Glomerular visceral epithelial cell (primary cell): ENCODE data around the gene SEH1L.
A peak's percentile ranks its signal among the peaks of the same experiment; 100 is the strongest.
"Not testable (repeated sequence)": the region's sequence is repeated elsewhere in the genome, so short reads cannot be mapped to it uniquely, and the experiment has no call there.

ENCODE experiments used
- DNase-seq: peaks from one replicate; pipeline ENCODE4 v3.0.0-alpha.2; 2016; ENCODE audit errors: extremely low spot score

SEH1L gene

DNA sequence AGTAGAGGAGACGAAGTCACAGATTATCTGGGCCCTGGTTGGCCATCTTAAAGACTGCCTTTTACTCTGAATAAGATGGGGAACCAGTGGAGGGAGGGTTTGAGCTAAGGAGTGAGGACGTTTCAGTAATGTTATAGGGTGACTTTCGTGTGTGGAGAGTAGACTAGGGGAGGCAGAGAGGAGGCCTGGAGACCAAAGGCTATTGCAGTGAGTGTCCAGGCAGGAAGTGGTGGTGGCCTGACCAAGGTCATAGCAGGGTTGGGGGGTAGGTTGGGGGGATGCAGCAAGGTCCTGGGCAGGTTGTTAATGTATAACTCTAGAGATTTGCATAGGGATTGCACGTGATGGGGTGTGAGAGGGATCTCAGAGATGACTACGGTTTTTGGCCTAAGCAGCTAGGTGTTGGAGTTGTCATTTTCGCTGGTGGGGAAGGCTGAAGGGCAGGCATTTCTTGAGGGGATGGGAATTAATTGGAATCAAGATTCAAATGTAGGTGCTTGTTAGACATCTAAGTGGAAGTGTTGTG lies 48.2 kb downstream of the SEH1L start:
- no peak for DNase-seq

DNA sequence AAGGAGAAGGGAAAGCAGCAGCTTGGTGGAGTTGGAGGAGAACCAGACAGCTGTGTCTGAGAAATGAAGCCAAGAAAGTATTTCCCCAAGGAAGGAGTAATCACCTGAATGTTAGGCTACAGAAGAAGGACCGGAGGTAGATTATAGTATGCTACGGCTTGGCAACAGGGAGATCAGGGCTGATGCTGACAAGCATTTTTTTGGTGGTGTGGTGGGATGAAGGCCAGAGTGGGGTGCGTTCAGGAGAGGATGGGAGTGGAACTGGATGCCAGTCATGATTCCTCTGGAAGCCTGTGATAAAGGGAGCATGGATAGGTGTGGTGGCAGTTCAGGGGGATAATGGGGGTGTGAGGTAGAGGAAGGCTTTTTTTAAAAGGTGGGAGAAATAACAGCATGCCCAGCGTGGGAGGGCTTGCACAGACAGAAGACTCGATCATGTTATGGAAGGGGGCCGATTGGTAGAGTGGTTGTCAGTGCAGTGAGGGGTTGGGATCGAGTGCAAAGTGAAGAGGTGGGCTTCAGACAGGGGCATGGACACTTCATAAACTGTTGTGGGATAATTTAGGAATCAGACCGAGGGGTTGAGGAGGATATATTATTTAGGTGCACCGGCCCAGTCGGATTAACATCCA lies 49.0 kb downstream of the SEH1L start:
- DNase-seq, result no peak

DNA sequence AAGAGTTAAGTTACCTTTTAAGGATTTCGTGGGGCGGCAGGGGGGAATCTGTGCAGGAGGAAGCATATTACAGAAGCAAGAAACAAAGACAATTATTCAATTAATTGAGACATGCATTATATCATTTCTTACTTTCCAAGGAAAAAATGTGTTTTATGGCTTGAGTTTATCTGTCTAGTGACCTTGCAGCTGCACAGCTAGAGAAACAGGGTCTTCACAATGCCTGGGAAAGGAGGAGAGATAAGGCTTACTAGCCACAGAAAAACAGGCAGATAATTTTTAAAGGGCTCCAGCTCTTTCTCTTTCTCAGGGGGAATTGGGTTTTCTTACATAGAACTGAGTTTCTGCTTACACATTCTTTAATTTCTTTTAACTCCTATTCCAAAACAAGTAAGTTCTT lies 49.5 kb downstream of the SEH1L start:
- DNase-seq, result not testable (repeated sequence)

DNA sequence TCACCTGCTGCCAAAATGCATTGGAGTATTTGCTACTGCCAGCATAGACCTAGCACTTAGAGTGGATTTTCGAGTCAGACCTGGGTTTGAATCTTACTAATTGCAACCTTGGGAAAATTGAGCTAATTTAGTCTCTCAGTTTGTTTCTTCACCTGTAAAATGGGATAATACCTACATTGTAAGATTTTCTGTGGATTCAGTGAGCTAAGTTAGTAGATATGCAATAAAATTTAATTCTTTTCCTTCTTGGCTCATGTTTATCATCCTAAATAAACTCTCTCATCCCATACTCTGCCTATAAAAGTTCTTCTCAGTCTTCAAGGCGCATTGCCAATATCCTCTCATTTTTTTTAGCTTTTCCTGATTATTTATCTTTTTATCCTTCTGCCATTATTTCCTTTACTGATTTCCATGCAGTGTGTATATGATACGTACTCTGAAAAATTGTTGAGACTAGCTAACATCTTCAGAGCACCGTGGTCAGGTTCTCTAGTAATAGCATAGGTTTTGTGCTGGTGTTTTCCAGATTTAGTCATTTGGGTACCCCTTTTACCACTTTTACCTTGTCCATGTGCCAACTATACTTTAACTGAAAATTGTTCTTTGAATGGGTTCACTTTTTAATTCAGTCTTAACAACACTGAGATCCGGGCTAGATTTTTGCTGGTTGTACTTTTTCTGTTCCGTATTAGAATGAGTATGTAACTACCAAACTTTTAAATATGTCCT lies 50.7 kb downstream of the SEH1L start:
- DNase-seq, result no peak

DNA sequence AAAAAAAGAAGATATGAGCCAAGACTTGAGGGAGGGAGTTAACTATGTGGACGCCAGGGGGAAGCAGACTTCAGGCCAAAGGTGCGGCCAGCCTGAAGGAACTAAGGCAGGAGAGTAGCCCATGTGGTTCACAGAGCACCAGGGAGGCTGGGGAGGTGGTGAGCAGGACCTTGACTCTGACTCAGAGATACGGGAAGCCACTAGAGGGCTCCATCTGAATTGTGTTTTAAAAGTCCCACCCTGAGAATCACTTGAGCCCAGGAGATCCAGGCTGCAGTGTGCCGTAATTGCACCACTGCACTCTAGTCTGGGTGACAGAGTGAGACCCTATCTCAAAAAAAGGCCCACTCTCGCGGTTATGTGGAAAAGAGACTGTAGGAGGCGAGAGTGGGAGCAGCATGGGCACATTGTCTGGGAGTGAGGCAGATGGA lies 55.7 kb downstream of the SEH1L start:
- DNase-seq, result peak; percentile 83

DNA sequence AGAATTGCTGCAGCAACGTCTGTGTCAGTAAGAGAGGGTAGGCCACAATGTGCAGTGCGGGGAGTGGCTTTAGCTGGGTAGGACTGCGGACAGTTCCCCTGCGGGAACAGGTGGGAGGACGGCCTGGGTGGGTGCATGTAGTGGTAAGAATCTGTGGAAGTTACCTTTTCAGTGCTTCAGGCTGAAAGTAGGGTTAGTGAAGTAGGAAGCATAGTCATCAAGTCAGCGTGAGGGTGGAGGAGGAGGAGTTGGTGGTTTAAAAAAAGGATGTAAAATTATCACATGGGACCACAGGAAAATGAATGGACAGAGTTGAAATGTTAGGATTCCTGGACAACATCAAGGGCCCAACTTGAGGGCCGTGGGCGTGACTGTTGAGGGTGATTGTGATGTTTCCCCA lies 56.6 kb downstream of the SEH1L start:
- no peak for DNase-seq

DNA sequence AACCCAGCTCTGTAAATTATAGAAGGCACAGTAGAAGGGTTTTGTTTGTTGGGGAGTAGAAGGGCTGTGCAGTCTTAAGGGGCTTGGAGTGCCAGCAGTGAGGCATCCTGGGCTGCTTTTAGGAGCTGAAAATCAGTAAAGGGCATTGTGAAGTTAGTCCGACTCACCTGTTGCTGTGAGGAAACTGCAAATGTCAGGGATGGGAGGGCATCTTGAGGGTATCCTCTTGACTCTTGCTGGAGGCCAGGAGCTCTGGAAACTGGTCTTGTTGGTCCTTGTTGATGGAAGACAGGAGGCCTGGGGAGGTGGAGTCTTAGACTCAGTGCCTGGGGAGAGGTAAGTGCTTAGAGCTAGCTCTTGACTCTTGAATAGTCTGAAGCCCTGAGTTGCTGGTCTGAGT lies 57.5 kb downstream of the SEH1L start:
- no peak for DNase-seq

DNA sequence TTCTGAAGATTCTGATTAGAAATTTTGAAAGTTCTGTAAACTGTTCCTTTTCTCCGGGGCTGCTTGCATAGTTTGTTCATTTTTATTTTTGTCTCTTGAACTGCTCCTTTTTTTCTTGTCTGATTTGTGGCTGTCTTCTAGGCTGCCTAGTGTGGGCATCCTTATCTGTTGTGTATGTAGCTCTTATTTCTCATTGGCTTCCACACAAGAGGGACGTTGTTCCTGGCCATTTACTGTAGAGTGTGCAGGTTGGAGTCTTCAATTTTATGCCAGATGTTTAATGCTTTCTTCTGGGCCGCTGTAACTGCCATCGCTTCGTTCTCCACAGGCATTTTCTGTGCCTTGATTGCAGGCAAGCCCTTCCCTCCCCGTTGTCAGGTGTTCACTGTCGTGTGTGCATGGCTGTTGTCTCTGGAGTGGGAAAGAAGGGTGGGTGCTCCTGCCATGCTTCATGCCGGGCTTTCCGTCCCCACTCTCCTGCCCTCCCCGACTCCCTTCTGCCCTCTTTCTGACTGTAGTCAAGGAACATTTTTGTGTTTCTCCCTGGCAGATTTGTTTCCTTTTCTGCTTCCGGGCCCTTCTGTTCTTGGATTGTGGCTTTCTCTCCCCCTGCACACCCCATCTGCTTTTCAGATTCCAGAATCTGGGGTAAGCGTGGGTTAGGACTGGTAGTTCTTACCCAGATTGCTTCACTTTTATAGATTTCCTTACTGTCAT lies 58.9 kb downstream of the SEH1L start:
- no peak for DNase-seq

DNA sequence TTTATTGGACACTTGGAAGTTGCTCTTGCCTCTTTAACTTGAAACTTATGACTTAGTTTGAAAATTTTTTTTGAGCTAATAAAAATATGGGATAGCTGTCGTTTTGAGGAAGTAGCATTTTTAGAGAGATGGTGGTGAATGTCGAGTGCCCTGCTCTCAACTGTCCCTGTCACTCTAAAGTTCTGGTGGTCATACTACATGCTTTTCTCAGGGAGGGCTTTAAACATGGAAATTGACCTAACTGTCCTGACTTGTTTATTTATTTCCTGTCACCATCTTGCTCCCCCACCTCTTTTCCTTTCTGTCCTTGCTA lies 59.4 kb downstream of the SEH1L start:
- no peak for DNase-seq

DNA sequence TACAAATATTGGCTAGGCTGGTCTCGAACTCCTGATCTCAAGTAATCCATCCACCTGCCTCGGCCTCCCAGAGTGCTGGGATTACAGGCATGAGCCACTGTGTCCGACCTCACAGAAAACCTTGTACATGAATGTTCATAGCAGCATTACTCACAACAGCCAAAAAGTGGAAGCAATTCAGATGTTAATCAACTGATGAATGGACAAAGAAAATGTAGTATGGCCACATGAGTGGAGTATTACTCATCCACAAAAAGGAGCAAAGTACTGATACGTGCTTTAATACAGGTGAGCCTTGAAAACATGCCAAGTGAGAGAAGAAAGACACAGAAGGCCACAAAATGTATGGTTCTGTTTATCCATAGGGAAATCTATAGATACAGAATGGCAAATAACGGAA lies 63.9 kb downstream of the SEH1L start:
- DNase-seq, result no peak

DNA sequence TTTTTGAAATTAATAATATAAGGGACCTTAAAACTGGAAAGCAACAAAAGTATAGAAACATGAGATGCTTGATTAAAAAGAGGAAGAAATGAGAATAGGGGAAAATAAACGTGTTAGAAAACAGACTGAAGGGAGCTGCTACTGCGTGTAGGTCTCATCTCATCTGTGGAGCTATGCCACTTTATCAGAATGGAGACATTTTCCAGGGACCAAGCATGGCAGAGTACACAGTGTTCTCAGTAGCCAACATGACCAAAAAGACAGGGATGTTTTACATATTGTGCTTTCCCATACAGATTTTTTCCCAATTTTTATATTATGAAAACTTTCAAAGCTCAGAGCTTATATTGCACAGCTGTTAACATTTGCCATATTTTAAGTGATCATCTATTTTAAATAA lies 66.4 kb downstream of the SEH1L start:
- no peak for DNase-seq

DNA sequence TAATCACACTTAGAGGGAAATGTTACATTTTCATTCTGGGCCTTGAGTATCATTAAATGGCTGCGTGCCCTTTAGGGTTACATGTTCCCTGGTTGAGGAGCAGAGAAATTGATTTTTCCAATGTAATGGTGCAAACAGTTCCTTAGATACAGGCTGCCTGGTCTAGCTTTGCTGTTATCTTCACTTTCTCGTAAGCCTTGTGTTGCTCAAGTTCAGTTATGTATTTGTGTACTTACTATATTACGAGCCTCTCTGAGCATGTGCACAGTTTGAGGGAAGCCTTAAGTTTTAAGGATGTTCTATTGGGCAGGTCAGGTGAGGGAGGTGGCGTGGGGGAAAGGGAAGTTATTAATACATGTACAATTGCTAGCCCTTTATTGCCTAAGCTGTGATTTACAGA lies 67.0 kb downstream of the SEH1L start:
- no peak for DNase-seq

DNA sequence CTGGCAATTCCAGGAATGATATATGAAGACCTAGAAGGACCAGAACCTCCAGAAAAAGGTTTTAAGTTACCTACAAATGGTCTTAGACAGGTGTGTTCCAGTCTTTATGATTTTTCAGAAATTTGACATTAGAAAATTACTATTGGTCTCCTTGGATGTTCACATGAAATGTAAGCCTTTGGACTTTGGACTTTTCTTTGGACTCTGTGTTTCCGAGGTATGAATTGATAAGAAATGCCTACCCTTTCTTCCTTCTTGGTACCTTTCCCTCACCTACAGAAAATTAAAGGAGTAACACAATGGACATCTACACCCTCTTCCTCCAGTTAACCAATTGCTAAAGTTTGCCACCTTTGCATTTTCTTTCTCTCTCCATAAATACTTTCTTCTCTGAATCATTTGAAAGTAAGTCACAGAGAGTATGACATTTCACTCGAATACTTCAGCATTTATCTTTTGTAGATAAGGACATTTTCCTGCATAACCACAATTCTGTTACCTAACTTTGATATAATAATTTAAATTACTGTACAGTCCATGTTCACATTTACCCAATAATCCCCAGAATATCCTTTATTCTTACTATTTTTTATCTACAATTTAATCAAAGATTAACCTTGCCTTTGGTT lies 69.5 kb downstream of the SEH1L start:
- no peak for DNase-seq

DNA sequence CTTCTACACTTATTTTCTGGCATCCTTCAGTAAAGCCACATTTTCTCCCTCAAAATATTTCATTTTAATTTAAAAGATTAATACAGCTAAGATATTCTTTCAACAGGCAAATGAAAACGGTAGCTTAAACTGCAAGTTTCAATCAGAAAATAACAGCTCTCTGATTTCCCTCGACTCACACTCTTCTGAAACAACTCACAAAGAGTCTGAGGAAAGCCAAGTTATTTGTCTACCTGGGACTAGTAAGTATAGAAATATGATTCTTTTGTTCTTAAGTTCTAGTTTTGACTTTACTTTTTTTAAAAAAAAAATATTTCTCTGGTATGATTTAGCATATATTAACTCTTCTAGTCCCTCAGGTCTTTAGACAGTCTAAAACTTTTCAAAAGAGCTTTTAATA lies 70.6 kb downstream of the SEH1L start:
- no peak for DNase-seq

DNA sequence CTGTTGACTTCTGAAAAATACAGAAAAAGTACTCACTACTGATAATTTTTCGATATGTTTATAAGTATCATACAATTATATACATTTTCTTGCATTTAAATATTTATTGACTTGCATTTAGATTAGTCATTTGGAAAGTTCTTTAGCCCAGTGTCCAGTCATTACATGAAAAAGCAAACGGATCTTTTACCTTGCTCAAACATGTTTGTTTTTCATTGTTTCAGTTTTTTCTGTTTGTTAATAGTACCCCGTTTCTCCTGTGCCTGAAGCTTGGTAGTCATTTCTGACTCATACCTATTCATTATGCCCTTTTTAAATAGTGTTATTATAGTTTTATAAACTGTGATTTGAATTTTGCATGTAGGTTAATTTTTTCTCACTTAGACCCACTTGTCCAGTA lies 71.5 kb downstream of the SEH1L start:
- no peak for DNase-seq

DNA sequence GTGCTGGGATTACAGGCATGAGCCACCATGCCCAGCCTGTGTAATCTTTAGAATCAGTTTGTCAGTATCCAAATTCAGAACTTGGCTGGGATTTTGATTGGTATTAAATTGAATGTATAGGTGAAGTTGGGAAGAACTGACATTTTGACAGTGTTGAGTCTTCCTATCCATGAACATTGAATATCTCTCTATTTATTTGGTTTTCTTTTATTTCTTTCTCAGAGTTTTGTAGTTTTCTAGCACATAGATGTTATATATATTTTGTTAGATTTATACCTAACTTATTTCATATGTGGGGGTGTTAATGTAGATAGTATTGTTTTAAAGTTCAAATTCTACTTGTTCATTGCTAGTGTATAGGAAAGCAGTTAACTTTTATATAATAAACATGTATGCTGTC lies 74.8 kb downstream of the SEH1L start:
- no peak for DNase-seq

DNA sequence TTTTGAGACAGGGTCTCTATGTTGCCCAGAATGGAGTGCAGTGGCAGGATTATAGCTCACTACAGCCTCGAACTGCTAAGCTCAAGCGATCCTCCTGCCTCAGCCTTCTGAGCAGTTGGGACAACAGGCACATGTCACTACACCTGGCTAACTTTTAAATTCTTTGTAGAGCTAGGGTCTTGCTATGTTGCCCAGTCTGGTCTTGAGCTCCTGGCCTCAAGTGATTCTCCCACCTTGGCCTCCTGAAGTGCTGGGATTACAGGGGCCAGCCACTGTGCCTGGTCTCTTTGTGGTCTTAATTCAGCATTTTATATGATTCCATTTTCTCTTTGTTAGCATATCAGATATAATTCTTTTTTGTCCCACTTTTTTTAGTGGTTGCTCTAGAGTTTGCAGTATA lies 77.4 kb downstream of the SEH1L start:
- DNase-seq, result no peak

DNA sequence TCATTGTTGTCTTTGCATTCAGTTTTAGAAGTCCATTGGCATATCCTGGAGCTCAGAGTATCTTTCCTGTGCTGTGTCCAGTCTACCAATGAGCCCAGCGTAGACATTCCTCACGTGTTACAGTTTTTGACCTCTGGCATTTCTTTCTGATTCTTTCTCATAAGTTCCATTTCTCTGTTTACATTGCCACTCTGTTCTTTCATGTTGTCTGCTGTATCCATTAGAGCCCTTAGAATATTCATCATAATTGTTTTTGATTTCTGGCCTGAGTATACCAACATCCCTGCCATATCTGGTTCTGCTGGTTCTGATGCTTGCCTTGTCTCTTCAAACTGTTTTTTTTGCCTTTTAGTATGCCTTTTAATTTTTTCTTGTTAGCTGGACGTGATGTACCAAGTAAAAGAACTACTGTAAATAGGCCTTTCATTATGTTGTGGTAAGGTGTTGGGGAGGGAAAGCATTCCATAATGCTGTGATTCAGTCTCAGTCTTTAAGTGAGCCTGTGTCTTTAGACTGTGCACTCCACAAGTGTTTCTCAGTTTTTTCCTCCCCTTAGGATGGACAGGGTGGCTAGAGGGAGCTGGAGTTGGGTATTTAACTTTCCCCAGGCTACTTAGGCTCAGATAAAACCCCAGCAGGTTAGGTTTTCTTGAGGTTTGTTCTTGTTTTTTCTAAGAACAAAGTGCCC lies 78.9 kb downstream of the SEH1L start:
- no peak for DNase-seq

DNA sequence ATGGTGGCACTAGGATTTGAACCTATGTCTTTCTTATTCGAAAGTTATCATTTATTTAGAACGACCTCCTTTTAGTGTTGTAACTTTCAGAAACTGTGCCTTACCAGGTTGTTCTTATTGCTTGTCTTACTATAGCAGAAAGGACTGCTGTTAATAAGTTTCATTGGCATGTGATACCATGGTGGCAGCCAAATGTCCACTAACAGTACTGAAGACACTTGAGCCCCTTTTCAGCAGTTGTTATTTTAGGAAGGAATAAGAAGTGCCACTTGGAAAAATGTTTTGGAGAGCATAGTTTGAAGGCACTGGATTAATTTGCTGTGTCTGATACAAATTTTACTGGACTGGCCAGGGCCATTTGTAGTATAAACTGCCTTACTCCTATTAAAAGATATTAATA lies 81.1 kb downstream of the SEH1L start:
- DNase-seq, result no peak

DNA sequence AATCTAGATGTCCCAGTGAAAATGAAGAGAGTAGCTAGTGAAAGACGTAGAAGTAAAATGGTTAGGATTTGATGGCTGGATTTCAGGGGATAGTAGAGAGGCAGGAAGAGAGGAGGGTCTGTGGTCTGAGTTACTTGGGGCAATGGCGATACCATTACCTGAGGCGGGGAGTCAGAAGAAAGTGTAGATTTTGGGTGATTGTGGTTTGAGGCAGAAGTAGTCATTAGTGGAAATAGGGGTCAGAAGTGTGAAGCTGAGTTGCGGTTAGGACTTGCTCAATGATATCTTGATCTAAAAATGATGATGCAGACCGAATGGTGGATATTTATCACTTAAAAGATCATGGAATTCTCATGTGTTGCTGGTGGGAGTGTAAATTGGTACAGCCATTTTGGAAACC lies 84.4 kb downstream of the SEH1L start:
- DNase-seq, result no peak

DNA sequence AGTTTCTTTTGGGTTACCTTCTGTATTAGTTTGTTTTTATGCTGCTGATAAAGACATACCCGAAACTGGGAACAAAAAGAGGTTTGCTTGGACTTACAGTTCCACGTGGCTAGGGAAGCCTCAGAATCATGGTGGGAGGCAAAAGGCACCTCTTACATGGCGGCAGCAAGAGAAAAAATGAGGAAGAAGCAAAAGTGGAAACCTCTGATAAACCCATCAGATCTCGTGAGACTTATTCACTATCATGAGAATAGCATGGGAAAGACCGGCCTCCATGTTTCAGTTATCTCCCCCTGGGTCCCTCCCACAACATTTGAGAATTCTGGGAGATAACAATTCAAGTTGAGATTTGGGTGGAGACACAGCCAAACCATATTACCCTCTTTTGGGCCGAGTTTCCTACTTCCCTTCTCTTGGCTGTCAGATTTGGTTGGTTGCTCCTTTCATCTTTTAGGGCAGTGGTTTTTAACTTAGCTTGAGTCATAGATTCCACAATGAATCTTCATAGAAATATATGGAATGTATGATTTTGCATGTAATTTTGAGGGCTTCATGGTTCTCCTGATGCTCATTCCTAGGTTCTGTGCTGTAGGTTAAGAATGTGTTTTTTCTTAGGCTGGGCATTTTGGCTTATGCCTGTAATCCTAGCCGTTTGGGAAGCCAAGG lies 87.6 kb downstream of the SEH1L start:
- peak; percentile 13 for DNase-seq
